K562 (cell line): ENCODE results near the gene C2CD2L. TPM values are rescaled to one million over a fixed set of nuclear protein-coding genes. Genes with fewer than 3 reads are reported as not detected.

Source experiments
- CCAR2 ChIP-seq: fragments of 200-400 bp; formaldehyde crosslinking; IDR thresholded peaks from 2 replicates; pipeline ENCODE4 v1.6.1; 2017; ENCODE audit warnings: mild to moderate bottlenecking, low read depth, low read length
- E2F3 ChIP-seq: fragments of 250-450 bp; sonication (Bioruptor Pico); IDR thresholded peaks from 2 replicates; pipeline ENCODE4 v1.4.0; 2020; ENCODE audit warnings: mild to moderate bottlenecking
- HDAC8 ChIP-seq: fragments of 450-650 bp; IDR thresholded peaks from 2 replicates; pipeline ENCODE4 v1.6.1; 2016; ENCODE audit warnings: mild to moderate bottlenecking, missing genetic modification characterization, moderate library complexity, missing compliant biosample characterization
- MCM7 ChIP-seq, 2 experiments: fragments of 450-650 bp; IDR thresholded peaks; 2 replicates each; pipeline ENCODE4 v1.6.1; 2016 to 2018
- NBN ChIP-seq: fragments of 450-650 bp; IDR thresholded peaks from 2 replicates; pipeline ENCODE4 v1.6.1; 2016; ENCODE audit warnings: low read depth, mild to moderate bottlenecking
- PPARD ChIP-seq: fragments of 250-450 bp; sonication (Bioruptor Pico); IDR thresholded peaks from 2 replicates; pipeline ENCODE4 v1.8.0; 2022; ENCODE audit warnings: inconsistent platforms, mild to moderate bottlenecking, moderate library complexity
- PTRF ChIP-seq: fragments of 450-650 bp; IDR thresholded peaks from 2 replicates; pipeline ENCODE4 v1.6.1; 2016; ENCODE audit warnings: mild to moderate bottlenecking, missing genetic modification characterization, missing compliant biosample characterization
- RBM34 ChIP-seq: fragments of 200-400 bp; formaldehyde crosslinking; IDR thresholded peaks from 2 replicates; pipeline ENCODE4 v1.6.1; 2018; ENCODE audit warnings: low read length, borderline replicate concordance; ENCODE audit not compliant: insufficient read depth
- TCF3 ChIP-seq: sonication (generic); formaldehyde crosslinking; IDR thresholded peaks from 2 replicates; pipeline ENCODE4 v1.4.0; 2020; ENCODE audit warnings: mild to moderate bottlenecking, missing genetic modification reagents
- TRIM24 ChIP-seq, 2 experiments: fragments of 450-650 bp; IDR thresholded peaks; 2 replicates each; pipeline ENCODE4 v1.6.1; 2016
- ZNF239 ChIP-seq: fragments of 250-450 bp; sonication (Bioruptor Pico); IDR thresholded peaks from 2 replicates; pipeline ENCODE4 v1.4.0; 2020; ENCODE audit warnings: mild to moderate bottlenecking
- ZNF57 ChIP-seq: fragments of 450-650 bp; formaldehyde crosslinking; IDR thresholded peaks from 2 replicates; pipeline ENCODE4 v1.4.0; 2020; ENCODE audit warnings: mild to moderate bottlenecking, moderate library complexity
- polyA plus RNA-seq, 8 experiments: library from polyadenylated mRNA; depleted of rRNA in 4 of 8; stranded (reverse) in 5 of 8; unstranded in 3 of 8; fragments of >200 nt; fragmentation: Nextera tagmentation in 2 of 8; fragmentation: Illumina TruSeq in 1 of 8; extraction: Ambion mirVana in 2 of 8; extraction: Trizol in 1 of 8; gene quantifications; 2 replicates each; pipeline versions ENCODE4 v1.2.1 to v1.2.3, GENCODE V29; 2011 to 2014; ENCODE audit warnings: inconsistent platforms in 1 of 8, missing spikeins in 1 of 8
- total RNA-seq, 7 experiments: library from RNA; depleted of rRNA in 6 of 7; stranded (reverse); fragments of >200 nt in 6 of 7; fragmentation: Illumina TruSeq in 2 of 7; extraction: Trizol in 2 of 7; gene quantifications; 2 replicates each; pipeline versions ENCODE4 v1.2.1 to v1.2.3, GENCODE V29; 2011 to 2021; ENCODE audit warnings: low replicate concordance in 1 of 7
- TF ChIP-seq, protein P1 (sequence below): fragments of 150-350 bp; conservative IDR thresholded peaks from 2 replicates; pipeline ENCODE4 v1.6.1; 2014; ENCODE audit warnings: low read length
- TF ChIP-seq, protein P2 (sequence below): fragments of 250-450 bp; sonication (Bioruptor Pico); IDR thresholded peaks from 2 replicates; pipeline ENCODE4 v1.6.1; 2021; ENCODE audit warnings: mild to moderate bottlenecking
- TF ChIP-seq, protein P3 (sequence below): fragments of 200-800 bp; sonication (Bioruptor generic); IDR thresholded peaks from 2 replicates; pipeline ENCODE4 v1.6.1; 2017; ENCODE audit warnings: missing genetic modification characterization, missing compliant biosample characterization
- TF ChIP-seq, protein P4 (sequence below): sonication (generic); formaldehyde crosslinking; IDR thresholded peaks from 2 replicates; pipeline ENCODE4 v1.8.0; 2022; ENCODE audit warnings: mild to moderate bottlenecking, missing genetic modification reagents
- TF ChIP-seq, protein P5 (sequence below): fragments of 450-650 bp; formaldehyde crosslinking; conservative IDR thresholded peaks from 2 replicates; pipeline ENCODE4 v1.4.0; 2022; ENCODE audit warnings: mild to moderate bottlenecking, missing genetic modification characterization
- TF ChIP-seq, protein P6 (sequence below), 2 experiments: fragments of 450-650 bp in 1 of 2; sonication (generic) in 1 of 2; formaldehyde crosslinking in 1 of 2; IDR thresholded peaks in 1 of 2; conservative IDR thresholded peaks in 1 of 2; 2 replicates each; pipeline versions ENCODE4 v1.6.1 to v1.8.1; 2016 to 2023; ENCODE audit warnings: mild to moderate bottlenecking in 2 of 2, moderate library complexity in 2 of 2, inconsistent platforms in 1 of 2, missing genetic modification reagents in 1 of 2
- TF ChIP-seq, protein P7 (sequence below): sonication (generic); formaldehyde crosslinking; IDR thresholded peaks from 2 replicates; pipeline ENCODE4 v1.8.1; 2023; ENCODE audit warnings: mild to moderate bottlenecking, missing genetic modification reagents

The C2CD2L gene
- total and polyA plus RNA-seq, 9 of the 15 experiments (the other 6 are each of a cell fraction or from before 2014, with no cell fraction given), result 0.66 to 41.2 (median 14.8) TPM

DNA sequence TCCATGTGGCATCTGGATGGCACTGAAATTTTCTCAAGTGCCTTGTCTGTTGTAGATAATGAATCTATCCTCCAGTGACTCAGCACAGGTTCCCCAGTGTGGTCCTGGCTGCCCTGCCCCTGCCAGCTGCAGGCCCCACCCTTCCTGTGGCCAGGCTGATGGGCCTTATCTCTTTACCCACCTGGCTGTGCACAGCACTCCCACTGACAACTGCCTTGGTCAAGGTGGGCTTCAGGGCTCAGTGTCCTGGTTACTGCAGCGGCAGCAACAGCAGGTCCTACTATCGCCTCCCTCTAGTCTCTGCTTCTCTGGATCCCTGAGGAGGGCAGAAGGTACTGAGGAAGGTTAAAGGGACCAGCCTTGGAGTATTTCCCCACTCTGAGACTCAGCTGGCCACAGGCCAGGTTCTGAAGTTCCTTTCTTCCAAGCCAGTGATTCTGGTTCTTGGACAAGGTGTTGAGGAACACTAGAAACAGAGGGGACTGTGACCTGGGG is 19.4 kb upstream of the C2CD2L start (continued):
- TF ChIP-seq, protein P1, sequence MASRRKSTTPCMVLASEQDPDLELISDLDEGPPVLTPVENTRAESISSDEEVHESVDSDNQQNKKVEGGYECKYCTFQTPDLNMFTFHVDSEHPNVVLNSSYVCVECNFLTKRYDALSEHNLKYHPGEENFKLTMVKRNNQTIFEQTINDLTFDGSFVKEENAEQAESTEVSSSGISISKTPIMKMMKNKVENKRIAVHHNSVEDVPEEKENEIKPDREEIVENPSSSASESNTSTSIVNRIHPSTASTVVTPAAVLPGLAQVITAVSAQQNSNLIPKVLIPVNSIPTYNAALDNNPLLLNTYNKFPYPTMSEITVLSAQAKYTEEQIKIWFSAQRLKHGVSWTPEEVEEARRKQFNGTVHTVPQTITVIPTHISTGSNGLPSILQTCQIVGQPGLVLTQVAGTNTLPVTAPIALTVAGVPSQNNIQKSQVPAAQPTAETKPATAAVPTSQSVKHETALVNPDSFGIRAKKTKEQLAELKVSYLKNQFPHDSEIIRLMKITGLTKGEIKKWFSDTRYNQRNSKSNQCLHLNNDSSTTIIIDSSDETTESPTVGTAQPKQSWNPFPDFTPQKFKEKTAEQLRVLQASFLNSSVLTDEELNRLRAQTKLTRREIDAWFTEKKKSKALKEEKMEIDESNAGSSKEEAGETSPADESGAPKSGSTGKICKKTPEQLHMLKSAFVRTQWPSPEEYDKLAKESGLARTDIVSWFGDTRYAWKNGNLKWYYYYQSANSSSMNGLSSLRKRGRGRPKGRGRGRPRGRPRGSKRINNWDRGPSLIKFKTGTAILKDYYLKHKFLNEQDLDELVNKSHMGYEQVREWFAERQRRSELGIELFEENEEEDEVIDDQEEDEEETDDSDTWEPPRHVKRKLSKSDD, result no peak
- TF ChIP-seq ZNF57 (CRISPR knock-in tag) (no peak), PTRF (tag) (no peak), NBN (peak; percentile 69; the same call in 1 of the 2 replicates), PPARD (CRISPR knock-in tag) (no peak), E2F3 (CRISPR knock-in tag) (no peak), TRIM24 (IDR thresholded peaks at IDR 0.05) (peak; percentile 93 to 96), TCF3 (peak; percentile 100), ZNF239 (no peak), HDAC8 (tag) (no peak), RBM34 (no peak), CCAR2 (0 out of 2 replicates have a peak, but pooled peaks have one; percentile 85), MCM7 (IDR thresholded peaks at IDR 0.05) (no peak)
- TF ChIP-seq, protein P2, sequence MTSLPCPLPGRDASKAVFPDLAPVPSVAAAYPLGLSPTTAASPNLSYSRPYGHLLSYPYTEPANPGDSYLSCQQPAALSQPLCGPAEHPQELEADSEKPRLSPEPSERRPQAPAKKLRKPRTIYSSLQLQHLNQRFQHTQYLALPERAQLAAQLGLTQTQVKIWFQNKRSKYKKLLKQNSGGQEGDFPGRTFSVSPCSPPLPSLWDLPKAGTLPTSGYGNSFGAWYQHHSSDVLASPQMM (CRISPR knock-in tag), result no peak
- TF ChIP-seq, protein P3, sequence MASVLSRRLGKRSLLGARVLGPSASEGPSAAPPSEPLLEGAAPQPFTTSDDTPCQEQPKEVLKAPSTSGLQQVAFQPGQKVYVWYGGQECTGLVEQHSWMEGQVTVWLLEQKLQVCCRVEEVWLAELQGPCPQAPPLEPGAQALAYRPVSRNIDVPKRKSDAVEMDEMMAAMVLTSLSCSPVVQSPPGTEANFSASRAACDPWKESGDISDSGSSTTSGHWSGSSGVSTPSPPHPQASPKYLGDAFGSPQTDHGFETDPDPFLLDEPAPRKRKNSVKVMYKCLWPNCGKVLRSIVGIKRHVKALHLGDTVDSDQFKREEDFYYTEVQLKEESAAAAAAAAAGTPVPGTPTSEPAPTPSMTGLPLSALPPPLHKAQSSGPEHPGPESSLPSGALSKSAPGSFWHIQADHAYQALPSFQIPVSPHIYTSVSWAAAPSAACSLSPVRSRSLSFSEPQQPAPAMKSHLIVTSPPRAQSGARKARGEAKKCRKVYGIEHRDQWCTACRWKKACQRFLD (CRISPR knock-in tag), result peak; percentile 97
- TF ChIP-seq, protein P4, sequence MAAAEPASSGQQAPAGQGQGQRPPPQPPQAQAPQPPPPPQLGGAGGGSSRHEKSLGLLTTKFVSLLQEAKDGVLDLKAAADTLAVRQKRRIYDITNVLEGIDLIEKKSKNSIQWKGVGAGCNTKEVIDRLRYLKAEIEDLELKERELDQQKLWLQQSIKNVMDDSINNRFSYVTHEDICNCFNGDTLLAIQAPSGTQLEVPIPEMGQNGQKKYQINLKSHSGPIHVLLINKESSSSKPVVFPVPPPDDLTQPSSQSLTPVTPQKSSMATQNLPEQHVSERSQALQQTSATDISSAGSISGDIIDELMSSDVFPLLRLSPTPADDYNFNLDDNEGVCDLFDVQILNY, result no peak
- TF ChIP-seq, protein P5, sequence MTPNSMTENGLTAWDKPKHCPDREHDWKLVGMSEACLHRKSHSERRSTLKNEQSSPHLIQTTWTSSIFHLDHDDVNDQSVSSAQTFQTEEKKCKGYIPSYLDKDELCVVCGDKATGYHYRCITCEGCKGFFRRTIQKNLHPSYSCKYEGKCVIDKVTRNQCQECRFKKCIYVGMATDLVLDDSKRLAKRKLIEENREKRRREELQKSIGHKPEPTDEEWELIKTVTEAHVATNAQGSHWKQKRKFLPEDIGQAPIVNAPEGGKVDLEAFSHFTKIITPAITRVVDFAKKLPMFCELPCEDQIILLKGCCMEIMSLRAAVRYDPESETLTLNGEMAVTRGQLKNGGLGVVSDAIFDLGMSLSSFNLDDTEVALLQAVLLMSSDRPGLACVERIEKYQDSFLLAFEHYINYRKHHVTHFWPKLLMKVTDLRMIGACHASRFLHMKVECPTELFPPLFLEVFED, result no peak
- TF ChIP-seq, protein P6, sequence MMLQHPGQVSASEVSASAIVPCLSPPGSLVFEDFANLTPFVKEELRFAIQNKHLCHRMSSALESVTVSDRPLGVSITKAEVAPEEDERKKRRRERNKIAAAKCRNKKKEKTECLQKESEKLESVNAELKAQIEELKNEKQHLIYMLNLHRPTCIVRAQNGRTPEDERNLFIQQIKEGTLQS (IDR thresholded peaks at IDR 0.05), result peak; percentile 73; the same call in 1 of the 2 replicates
- TF ChIP-seq, protein P6 (CRISPR knock-in tag; conservative IDR thresholded peaks at IDR 0.05), result peak; percentile 18; the same call in 1 of the 2 replicates
- TF ChIP-seq, protein P7, sequence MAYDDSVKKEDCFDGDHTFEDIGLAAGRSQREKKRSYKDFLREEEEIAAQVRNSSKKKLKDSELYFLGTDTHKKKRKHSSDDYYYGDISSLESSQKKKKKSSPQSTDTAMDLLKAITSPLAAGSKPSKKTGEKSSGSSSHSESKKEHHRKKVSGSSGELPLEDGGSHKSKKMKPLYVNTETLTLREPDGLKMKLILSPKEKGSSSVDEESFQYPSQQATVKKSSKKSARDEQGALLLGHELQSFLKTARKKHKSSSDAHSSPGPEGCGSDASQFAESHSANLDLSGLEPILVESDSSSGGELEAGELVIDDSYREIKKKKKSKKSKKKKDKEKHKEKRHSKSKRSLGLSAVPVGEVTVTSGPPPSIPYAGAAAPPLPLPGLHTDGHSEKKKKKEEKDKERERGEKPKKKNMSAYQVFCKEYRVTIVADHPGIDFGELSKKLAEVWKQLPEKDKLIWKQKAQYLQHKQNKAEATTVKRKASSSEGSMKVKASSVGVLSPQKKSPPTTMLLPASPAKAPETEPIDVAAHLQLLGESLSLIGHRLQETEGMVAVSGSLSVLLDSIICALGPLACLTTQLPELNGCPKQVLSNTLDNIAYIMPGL, result no peak
